ENCODE measurements around the gene CPA2. TPM values are rescaled to one million over a fixed set of nuclear protein-coding genes. Genes with fewer than 3 reads are reported as not detected.

CPA2 gene
- polyA plus RNA-seq, 1 of the 3 experiments (the other 2 are of a cell fraction) = 0.03 TPM

- CTCF ChIA-PET = interaction anchor here (0.7 kb wide), 1 partner anchor 574 kb away, joined by 3 read pairs; no protein-coding TSS in a partner anchor
- H2AFZ ChIP-seq (ENCODE audit: low read depth) = no peak overlapping the region
- H3K4me3 ChIP-seq (ENCODE audit: low read depth in 2 of 2, low read length in 1 of 2) = no peak overlapping the region
- H3K27ac ChIP-seq (ENCODE audit: low read depth in 2 of 2, low read length in 1 of 2) = no peak overlapping the region
- no peaks in the 10 kb centered on the region for H3K9me2 ChIP-seq
- H3K36me3 ChIP-seq (replicated peaks in 1 of 2; ENCODE audit: control insufficient read depth in 1 of 2, insufficient read depth in 2 of 2, low read length in 1 of 2) = no peaks in the 10 kb centered on the region
- 97% methylated on average over 6 of the region's 7 CpGs for WGBS (ENCODE audit: low lambda C conversion rate)
- no peak for DNase-seq
- no peak overlapping the region for H3K4me2 ChIP-seq
- TF ChIP-seq YY1 (IDR thresholded peaks at IDR 0.05; ENCODE audit: low read depth) (no peak), FOXJ3 (CRISPR knock-in tag; IDR thresholded peaks at IDR 0.05) (no peak), SIN3A (IDR thresholded peaks at IDR 0.05; ENCODE audit: borderline replicate concordance, low read depth, low read length) (no peak), NRF1 (IDR thresholded peaks at IDR 0.05; ENCODE audit: low read depth, low read length) (no peak), MXI1 (IDR thresholded peaks at IDR 0.05; ENCODE audit: low read depth, low read length) (no peak), FOSL2 (IDR thresholded peaks at IDR 0.05; ENCODE audit: borderline replicate concordance, low read depth) (no peak)
- H3K9ac ChIP-seq = no peak overlapping the region
- peaks cover 8 to 9% of the 10 kb centered on the region in 2 experiments; a peak in 2 of 4 replicates for H3K4me1 ChIP-seq (ENCODE audit: control insufficient read depth in 1 of 2, insufficient read depth in 2 of 2, low read depth in 1 of 2, low read length in 1 of 2)
- no peaks in the 10 kb centered on the region for H3K79me2 ChIP-seq (ENCODE audit: insufficient read depth)
- POLR2A ChIA-PET = no interaction called here
- H3K9me3 ChIP-seq = no peaks in the 10 kb centered on the region
- no peaks in the 10 kb centered on the region for H3K27me3 ChIP-seq (ENCODE audit: insufficient read depth)
- H3F3A ChIP-seq (replicated peaks; ENCODE audit: insufficient read depth) = peaks cover 8% of the 10 kb centered on the region
- H4K20me1 ChIP-seq (ENCODE audit: insufficient read depth) = no peaks in the 10 kb centered on the region
These were observed 56.0 kb downstream of the CPA2 start for GRCh38 chr7:130322615-130323014.

- no peak overlapping the region for H3K9ac ChIP-seq
- H3F3A ChIP-seq (replicated peaks; ENCODE audit: insufficient read depth) = peaks cover 8% of the 10 kb centered on the region
- no peaks in the 10 kb centered on the region for H3K9me2 ChIP-seq
- no peak overlapping the region for H3K4me3 ChIP-seq (ENCODE audit: low read depth in 2 of 2, low read length in 1 of 2)
- peak overlapping the region; percentile 48 to 65 for H3K27ac ChIP-seq (ENCODE audit: low read depth in 2 of 2, low read length in 1 of 2)
- peaks cover 8 to 9% of the 10 kb centered on the region in 2 experiments; a peak in 2 of 4 replicates for H3K4me1 ChIP-seq (ENCODE audit: control insufficient read depth in 1 of 2, insufficient read depth in 2 of 2, low read depth in 1 of 2, low read length in 1 of 2)
- H3K27me3 ChIP-seq (ENCODE audit: insufficient read depth) = no peaks in the 10 kb centered on the region
- POLR2A ChIA-PET = no interaction called here
- 29% methylated on average over 8 of the region's 10 CpGs for WGBS (ENCODE audit: low lambda C conversion rate)
- peak overlapping the region; percentile 21; the same call in 1 of the 2 replicates for H2AFZ ChIP-seq (ENCODE audit: low read depth)
- H3K4me2 ChIP-seq = peak overlapping the region; percentile 11
- peak; percentile 41 for DNase-seq
- H3K79me2 ChIP-seq (ENCODE audit: insufficient read depth) = no peaks in the 10 kb centered on the region
- H3K36me3 ChIP-seq (replicated peaks in 1 of 2; ENCODE audit: control insufficient read depth in 1 of 2, insufficient read depth in 2 of 2, low read length in 1 of 2) = no peaks in the 10 kb centered on the region
- CTCF ChIA-PET = interaction anchor here (1.4 to 1.5 kb wide), 2 partner anchors 398 to 434 kb away, joined by 3 to 5 read pairs; no protein-coding TSS in a partner anchor
- H4K20me1 ChIP-seq (ENCODE audit: insufficient read depth) = no peaks in the 10 kb centered on the region
- no peaks in the 10 kb centered on the region for H3K9me3 ChIP-seq
- TF ChIP-seq POLR2AphosphoS5 (IDR thresholded peaks at IDR 0.05; ENCODE audit: low read depth, low read length) (peak; percentile 59; the same call in 1 of the 2 replicates), EP300 (IDR thresholded peaks at IDR 0.05; ENCODE audit: borderline replicate concordance in 1 of 2, low read depth in 1 of 2, low read length in 1 of 2) (peak; percentile 66 to 79; a peak in 3 of 4 replicates), ELF1 (IDR thresholded peaks at IDR 0.05) (no peak), CHD2 (IDR thresholded peaks at IDR 0.05; ENCODE audit: low read length, partially characterized antibody) (no peak), RXRA (IDR thresholded peaks at IDR 0.05; ENCODE audit: borderline replicate concordance, low read depth) (peak; percentile 12; the same call in 1 of the 2 replicates), FOSL2 (IDR thresholded peaks at IDR 0.05; ENCODE audit: borderline replicate concordance, low read depth) (peak; percentile 79; the same call in 1 of the 2 replicates), MXI1 (IDR thresholded peaks at IDR 0.05; ENCODE audit: low read depth, low read length) (no peak), RCOR1 (IDR thresholded peaks at IDR 0.05; ENCODE audit: low read length) (no peak), ZBTB33 (IDR thresholded peaks at IDR 0.05; ENCODE audit: borderline replicate concordance, low read depth) (no peak), NRF1 (IDR thresholded peaks at IDR 0.05; ENCODE audit: low read depth, low read length) (no peak), NFIC (IDR thresholded peaks at IDR 0.05; ENCODE audit: borderline replicate concordance) (peak; percentile 52; the same call in 1 of the 2 replicates), RAD21 (IDR thresholded peaks at IDR 0.05; ENCODE audit: low read length) (no peak), JUND (IDR thresholded peaks at IDR 0.05) (peak; percentile 91), CTCF (IDR thresholded peaks at IDR 0.05) (no peak), YY1 (IDR thresholded peaks at IDR 0.05; ENCODE audit: low read depth) (peak; percentile 38; the same call in 1 of the 2 replicates), MAX (IDR thresholded peaks at IDR 0.05; ENCODE audit: low read depth) (peak; percentile 64; the same call in 1 of the 2 replicates), SMC3 (IDR thresholded peaks at IDR 0.05; ENCODE audit: low read depth, low read length) (0 out of 2 replicates have a peak, but pooled peaks have one; percentile 6), USF1 (IDR thresholded peaks at IDR 0.05; ENCODE audit: borderline replicate concordance, low read depth) (no peak)
These were observed 57.8 kb downstream of the CPA2 start for GRCh38 chr7:130324306-130324943.
